GM18502 (cell line): ENCODE results near the gene SOX15.
A peak's percentile ranks its signal among the peaks of the same experiment; 100 is the strongest.
"Not testable (repeated sequence)": the region's sequence is repeated elsewhere in the genome, so short reads cannot be mapped to it uniquely, and the experiment has no call there.

Experiments used
- ATAC-seq: cut with Tn5 transposase; IDR thresholded peaks from one replicate; pipeline ENCODE4 v1.9.1; 2021; ENCODE audit warnings: mild to moderate bottlenecking; ENCODE audit not compliant: unreplicated experiment, poor library complexity

Gene SOX15

GRCh38 chr17:7611635-7612293 lies 21.9 kb upstream of the SOX15 start:
- ATAC-seq: no peak

GRCh38 chr17:7610641-7611040 lies 20.7 kb upstream of the SOX15 start:
- no peak for ATAC-seq

GRCh38 chr17:7606280-7606679 lies 16.4 kb upstream of the SOX15 start:
- ATAC-seq: no peak

DNA sequence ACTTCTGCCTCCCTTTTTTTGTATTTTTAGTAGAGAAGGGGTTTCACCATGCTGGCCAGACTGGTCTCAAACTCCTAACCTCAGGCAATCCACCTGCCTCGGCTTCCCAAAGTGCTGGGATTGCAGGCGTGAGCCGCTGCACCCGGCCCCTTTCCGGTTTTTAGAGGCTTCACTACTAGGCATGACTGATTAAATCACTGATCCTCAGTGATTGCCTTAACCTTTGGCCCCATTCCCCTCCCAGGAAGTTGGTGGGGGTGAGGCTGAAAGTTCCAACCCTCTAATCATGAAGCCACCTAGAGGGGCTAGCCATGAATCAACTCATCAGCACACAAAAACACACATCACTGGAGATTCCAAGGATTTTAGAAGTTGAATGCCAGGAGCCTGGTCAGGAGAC lies 7.7 kb upstream of the SOX15 start:
- not testable (repeated sequence) for ATAC-seq

DNA sequence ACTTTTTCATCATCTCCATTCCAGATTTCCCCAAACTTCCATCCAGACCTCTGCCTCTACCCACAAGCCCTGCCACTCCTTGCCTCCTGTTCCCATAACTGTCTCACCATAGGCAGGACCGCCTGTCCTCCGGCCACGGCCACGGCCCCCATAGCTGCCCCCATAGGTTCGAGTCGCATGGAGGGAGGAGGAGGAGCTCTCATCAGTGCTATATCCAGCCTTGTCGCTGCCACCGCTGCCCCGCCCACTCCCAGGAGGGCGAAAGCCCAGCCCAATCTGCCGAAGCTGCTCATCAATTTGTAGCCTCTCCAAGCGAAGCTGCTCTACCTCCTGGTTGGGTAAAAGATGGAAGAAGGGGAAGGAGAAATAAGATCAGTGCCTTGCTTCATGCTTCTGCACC lies 3.4 kb upstream of the SOX15 start:
- no peak for ATAC-seq

DNA sequence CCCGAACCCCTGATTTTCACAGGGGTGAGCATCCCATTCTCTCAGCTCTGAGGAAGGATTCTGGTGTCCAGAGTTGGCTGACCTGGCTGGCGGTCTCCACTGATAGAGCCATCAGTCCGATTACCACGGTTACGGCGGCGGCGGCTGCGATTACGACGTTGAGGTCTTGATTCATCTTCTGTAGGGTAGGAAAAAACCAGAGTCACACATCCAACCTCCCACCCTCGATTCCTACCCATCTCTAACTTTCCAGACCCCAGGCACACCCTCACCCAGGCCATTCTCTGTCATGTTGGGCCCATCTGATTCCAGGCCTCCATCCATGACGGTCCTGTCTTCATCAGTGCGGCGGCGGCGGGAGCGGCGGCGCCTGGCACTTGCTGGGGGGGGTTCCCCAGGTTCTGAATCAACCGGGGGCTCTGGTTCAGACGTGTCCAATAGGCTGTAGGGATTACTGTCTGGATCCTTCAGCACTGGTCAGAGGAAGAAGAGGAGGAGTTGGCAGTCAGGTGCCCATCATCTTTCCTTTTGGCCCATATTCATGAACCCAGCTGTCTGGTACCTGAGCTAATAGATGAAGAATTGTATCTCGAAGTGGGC lies 2.6 kb upstream of the SOX15 start:
- no peak for ATAC-seq

DNA sequence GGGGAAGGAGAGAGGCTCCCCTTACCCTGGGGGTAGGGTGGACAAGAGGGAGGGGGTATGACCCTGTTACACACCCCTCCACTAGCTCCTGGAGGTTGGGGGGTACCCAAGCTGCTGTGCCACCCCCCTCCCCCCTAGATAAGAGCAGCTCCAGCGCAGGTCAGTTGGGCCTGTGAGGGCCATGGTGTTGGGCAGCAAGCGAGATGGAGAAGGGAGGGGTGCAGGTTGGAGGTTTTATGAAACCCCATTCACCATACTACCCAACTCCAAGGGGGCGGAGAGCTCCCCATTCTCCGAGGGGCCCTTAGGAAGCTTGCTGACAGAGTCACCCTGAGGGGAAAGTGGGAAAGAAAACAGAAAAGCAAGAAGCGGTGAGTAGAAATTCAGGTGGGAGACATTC lies 1.7 kb upstream of the SOX15 start:
- no peak for ATAC-seq

DNA sequence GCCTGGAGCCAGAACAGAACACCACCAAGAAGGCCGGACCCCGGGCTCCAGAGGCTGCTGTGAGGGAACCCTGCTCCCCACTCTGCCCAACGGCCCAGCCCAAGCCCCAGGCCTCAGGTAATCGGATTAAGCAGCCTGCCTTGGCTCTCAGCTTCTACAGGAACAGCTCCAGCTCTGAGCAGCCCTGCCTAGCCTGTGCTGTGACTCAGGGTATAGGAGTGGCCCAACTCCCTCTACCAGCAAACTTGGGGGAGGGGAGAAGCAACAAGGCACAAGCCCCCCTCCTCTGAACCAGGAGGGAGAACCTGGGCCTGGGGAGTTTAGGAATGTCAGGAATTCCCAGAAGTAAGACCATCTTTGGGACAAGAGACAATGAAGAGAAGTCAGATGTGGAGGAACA lies 849 bp upstream of the SOX15 start:
- ATAC-seq: no peak

- no peak for ATAC-seq
Observed at GRCh38 chr17:7589204-7589868, 558 bp downstream of the SOX15 start.

- no peak for ATAC-seq
Observed at GRCh38 chr17:7588553-7589203, 1.2 kb downstream of the SOX15 start.

GRCh38 chr17:7587420-7588151 lies 2.3 kb downstream of the SOX15 start:
- no peak for ATAC-seq

- no peak for ATAC-seq
Observed at GRCh38 chr17:7586673-7587419, 3.0 kb downstream of the SOX15 start.

- ATAC-seq: peak; percentile 62
Observed at GRCh38 chr17:7583253-7584109, 6.4 kb downstream of the SOX15 start, which contains the start of gene MPDU1. Gene MPDU1, plus strand, starts transcription at chr17:7583852. Its CDS starts 11 bp downstream, at chr17:7583863.

GRCh38 chr17:7582396-7583252 lies 7.3 kb downstream of the SOX15 start:
- no peak for ATAC-seq

DNA sequence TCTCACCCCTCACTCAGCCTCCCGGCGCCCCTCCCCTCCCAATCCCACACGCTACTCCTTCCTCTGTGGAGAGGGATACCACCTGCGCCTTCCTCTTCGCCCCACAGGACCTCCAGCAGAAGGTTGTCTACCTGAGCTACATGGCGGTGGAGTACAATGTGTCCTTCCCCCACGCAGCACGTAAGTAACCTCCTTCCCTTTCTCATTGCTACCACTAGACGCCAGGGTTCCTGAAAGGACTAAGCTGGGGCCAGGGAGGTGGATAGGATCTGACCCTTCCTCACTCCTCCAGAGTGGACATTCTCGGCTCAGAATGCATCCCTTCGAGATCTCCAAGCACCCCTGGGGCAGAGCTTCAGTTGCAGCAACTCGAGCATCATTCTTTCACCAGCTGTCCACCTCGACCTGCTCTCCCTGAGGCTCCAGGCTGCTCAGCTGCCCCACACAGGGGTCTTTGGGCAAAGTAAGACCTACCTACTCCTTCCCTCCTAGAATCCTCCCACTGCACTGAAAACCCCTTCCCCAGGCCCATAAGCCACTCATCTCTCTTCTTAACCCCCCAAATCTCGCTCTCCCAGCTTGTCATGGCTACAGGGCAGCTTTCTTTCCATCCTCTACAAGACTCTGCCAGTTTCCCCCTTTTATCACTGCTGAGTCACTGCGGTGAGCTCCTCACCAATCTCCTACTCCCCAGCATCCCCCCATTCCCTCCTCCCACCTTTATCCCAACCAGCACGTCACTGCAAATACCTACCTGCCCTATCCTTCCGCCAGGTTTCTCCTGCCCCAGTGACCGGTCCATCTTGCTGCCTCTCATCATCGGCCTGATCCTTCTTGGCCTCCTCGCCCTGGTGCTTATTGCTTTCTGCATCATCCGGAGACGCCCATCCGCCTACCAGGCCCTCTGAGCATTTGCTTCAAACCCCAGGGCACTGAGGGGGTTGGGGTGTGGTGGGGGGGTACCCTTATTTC lies 9.0 kb downstream of the SOX15 start:
- no peak for ATAC-seq

GRCh38 chr17:7579834-7580603 lies 9.9 kb downstream of the SOX15 start:
- no peak for ATAC-seq
